GM19193 (cell line): Measurements from ENCODE around the gene CDYL2.

Experiments used
- POLR2A ChIP-seq: IDR thresholded peaks from 4 replicates; pipeline ENCODE4 v1.6.1; 2011; ENCODE audit not compliant: insufficient read depth, insufficient read length; ENCODE audit errors: extremely low read depth

CDYL2 gene, protein sequence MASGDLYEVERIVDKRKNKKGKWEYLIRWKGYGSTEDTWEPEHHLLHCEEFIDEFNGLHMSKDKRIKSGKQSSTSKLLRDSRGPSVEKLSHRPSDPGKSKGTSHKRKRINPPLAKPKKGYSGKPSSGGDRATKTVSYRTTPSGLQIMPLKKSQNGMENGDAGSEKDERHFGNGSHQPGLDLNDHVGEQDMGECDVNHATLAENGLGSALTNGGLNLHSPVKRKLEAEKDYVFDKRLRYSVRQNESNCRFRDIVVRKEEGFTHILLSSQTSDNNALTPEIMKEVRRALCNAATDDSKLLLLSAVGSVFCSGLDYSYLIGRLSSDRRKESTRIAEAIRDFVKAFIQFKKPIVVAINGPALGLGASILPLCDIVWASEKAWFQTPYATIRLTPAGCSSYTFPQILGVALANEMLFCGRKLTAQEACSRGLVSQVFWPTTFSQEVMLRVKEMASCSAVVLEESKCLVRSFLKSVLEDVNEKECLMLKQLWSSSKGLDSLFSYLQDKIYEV

DNA sequence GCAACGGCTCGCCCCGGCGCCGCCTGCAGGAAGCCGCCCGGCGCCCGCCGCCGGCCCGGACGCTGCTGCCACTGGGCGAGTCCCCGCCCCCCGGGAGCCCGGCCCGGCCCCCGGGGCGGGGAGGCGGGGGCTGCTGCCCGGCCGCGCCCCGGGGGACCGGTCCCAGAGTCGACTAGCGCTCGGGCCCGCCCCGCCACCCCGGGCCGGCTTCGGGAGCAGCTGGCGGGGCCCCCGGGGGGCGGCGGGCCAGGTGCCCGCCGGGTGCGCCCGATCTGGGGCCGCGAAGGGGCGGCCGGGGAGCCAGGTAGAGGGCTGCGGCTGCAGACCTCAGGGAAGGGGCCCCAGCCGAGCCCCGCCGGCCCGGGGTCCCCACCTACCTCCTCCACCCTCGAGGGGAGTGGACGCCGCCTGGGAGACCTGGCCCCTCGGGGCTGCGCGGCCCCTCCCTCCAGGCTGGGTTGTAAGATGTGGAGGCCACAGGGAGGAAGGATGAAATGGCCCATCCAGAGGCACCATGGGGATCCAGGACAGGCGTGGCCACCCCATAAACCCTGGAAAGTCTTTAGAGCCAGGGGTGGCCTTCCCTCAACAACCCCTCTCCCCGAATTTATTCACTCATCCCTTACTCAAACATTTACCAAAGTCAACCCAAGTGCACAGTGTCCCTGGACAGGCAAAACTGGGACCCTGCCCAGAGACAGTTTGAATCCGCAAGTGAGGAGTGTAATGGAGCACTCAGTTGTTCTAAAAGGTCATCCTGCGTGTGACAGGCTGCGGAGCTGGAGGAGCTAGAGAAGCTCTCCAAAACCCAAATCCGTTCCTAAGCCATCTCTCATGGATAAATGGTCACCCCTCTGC is at the start of gene CDYL2:
CDYL2 (minus strand) TSS at position 73 of the 858 bp plus-strand sequence. CDS start 425 bp downstream, outside the sequence.
- no peak for TF ChIP-seq POLR2A

DNA sequence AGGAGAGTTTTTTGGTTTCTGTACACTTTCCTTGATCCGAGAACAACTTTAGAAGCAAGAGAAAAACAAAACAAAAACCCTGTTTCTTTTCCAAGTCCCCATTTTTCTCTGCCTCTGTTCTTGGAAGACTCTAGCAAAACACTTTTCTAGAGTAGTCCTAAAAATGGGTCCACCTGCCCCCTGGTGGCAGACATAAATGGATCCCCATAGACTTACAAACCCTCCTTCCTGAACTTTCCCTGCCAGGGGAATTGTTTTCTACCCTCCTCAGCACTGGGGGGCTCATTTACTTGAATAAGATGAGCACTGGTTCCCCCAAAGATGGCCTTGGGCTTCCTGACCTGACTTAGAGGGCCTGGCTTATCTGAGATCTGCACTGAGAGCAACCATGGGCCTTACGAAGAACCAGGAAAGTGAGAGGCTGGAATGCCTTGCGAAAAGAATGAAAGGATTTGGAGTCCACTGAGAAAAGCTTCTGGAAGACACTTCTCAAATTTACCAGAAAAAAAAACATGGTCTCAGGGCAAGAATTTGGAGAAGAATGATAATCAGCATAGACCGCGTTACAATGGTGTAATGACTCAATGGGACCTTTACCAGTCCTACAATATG is 48.0 kb upstream of the CDYL2 start:
- TF ChIP-seq POLR2A = no peak

DNA sequence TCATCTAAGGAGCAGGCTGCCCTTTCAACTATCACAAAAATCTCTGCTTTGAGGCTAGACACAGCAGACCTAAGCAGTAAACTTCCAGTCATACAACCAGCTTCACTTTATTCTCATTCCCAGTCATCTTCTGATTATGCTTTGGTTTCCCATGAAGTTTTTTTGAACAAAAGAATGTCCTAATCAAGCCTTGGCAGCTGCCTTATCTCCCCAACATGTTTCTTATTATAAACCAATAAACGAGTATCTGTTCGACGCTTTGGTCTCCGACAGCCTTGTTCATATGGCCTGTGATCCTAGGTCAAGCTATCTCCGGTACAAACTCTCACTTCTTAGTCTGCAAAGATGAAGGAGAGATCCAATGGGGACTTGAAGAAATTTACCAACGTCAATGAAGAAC is 47.4 kb upstream of the CDYL2 start:
- TF ChIP-seq POLR2A = no peak

DNA sequence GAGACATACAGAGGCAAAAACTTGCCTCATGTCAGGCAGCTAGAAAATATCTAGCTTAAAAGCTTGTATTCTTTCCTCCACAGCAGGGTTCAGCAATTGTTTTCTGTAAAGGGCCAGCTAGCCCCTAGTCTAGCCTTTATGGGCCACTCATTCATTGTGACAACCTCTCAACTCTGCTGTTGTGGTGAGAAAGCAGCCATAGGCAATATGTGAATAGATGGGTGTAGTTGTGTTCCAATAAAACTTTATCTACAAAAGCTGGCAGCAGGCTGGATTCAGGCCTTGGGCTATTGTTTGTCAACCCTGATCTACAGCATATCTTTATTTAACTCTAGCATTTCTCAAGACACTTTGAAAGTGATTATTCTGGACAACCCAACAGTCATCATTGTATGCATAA is 46.4 kb upstream of the CDYL2 start:
- TF ChIP-seq POLR2A = no peak

DNA sequence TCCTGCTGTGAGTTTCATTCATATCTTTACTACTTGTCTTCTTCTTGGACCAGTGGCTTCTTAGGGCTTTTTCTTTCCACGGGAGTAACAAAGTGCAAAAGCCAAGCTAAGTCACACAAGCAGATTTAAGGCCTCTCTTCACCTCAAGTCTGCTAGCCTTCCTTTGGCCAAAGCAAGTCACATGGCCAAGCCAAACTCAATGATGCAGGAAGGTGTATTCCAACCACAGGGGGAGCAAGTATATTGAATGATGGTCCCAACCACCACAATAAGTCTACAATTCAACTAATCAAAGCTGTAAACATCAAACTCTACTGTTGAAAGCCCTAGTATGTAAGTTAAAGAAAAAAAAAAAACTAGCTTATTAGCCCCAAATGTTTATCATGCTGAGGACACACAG is 44.5 kb upstream of the CDYL2 start:
- no peak for TF ChIP-seq POLR2A

DNA sequence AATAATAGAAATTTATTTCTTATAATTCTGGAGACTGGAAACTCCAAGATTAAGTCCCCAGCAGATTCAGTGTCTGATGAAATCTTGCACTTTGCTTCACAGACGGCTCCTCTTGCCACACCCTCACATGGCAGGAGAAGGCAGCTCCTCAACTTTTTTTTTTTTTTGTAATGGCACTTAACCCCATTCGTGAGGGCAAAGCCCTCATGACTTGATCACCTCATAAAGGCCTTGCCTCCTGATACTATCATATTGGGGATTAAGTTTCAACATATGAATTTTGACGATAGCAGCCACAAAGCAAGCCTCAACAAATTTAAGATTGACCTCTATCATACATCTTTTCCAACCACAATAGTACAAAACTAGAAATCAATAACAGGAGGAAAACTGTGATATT is 42.3 kb upstream of the CDYL2 start:
- no peak for TF ChIP-seq POLR2A

DNA sequence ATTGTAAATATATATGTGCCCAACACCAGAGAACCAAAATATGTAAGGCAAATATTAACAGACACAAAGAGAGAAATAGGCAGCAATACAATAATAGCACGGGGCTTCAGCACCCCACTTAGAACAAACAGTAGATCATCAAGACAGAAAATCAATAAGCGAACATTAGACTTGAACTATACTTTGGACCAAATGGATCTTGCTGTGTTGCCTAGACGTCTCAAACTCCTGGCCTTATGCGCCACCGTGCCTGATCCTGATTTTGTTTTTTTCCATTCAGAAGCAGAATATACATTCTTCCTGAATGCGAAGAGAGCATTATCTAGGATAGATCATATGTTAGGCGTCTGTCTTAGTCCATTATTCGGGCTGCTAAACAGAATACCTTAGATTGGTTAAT is 41.9 kb upstream of the CDYL2 start:
- TF ChIP-seq POLR2A = no peak

DNA sequence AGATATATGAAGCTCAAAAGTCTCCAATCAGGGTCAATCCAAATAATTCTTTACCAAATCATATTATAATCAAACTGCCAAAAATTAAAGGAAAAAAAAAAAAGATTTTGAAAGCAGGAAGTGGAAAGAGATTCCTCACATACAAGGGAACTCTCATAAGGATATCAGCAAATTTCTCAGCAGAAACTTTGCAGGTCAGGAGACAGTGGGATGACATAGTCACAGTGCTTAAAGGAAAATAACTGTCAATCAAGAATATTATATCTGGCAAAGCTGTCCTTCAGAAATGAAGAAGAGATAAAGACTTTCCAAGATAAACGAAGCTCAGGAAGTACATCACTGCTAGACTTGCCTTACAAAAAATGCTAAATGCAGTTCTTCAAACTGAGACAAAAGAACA is 40.0 kb upstream of the CDYL2 start:
- no peak for TF ChIP-seq POLR2A

DNA sequence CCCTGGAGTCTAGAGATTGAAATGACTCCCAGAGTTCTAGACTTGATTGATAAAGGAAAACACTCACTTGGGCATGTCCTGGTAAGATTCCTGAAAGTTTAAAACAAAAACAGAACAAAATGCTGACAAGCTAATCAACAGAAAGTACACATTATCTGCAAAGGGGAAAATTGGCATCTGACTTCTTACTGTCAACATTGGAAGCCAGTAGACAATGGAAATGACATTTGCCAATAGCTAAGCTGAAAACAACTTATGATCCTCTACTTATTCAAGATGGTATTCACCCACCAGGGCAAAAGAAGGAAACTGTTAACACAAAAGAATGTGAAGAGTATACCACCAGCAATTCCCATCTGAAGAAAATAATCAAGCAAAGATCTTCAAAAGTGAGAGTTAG is 36.8 kb upstream of the CDYL2 start:
- no peak for TF ChIP-seq POLR2A

DNA sequence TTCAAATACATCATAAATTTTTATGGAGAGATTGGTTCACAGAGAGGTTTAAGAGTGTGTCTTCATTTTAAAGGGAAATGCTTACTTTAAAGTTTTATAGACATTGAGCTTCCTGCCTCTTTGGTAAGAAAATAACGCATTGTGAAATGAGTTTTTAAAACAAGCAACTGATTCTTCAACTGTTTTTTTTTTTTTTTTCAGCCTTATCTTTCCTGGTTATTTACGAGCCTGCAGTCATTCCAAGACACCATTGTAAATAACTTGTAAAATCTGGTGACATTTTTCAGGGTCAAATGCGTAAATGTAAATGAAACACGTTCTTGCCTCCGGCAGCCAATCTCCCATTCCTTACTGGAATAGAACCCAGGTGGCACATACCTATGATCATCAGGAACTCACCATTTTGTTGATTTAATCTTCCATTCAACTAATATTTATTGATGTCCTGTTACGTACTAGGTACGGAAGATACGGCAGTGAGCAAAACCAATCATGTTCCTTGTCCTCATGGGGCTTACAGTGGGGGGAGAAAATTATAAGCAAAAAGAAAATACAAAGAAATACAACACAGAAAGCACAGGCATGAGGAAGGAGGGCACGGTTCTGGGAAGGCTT is 33.2 kb upstream of the CDYL2 start:
- no peak for TF ChIP-seq POLR2A

DNA sequence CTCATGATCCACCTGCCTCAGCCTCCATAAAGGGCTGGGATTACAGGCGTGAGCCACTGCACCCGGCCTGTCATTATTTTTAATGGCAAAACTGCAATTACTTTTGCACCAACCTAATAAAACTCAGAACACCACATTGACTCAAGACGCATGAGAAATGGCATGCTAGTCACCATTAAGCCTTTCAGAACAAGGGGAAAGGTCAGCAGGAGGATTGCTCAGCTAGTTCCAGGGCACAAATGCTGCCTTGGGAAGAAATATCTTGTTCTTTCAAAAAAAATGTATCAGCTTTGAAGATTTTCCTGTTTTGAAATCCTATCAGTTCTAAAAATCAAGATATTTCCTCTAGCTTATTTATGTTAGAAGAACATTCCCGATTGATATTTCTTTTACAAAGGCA is 32.4 kb upstream of the CDYL2 start:
- no peak for TF ChIP-seq POLR2A

DNA sequence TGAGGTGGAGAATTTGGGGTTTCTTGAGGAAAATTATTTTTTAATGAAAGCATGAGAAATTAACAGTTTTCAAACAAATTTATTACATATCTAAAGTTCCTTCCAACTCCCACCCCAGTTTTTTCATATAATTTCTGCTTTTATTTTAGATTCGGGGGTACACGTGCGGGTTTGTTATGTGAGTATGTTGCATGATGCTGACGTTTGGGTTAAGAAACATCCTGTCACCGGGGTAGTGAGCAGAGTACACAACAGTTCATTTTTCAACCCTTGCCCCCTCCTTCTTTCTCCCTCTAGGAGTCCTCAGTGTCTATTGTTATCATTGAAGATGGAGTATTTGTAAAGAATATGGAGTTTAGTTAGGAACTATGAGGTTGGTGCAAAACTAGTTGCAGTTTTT is 31.8 kb upstream of the CDYL2 start:
- TF ChIP-seq POLR2A = no peak

DNA sequence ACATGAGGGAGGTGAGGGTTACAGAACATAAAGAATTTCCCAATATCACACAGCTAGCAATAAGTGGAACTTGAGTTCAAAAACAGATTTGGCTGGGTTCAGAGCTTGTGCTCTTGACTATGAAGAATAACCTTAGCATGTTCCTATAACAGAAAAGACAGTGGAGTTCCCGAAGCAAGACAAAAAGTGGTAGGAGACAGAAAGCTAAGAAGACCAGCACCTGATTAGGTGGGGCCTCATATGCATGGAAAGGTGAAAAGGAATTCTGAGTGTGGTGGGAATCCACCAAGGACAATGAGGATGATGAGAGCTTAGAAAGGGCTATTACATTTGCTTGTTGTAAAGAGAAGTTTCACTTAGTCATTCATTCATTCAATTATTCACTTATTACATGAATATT is 26.6 kb upstream of the CDYL2 start:
- TF ChIP-seq POLR2A = no peak

DNA sequence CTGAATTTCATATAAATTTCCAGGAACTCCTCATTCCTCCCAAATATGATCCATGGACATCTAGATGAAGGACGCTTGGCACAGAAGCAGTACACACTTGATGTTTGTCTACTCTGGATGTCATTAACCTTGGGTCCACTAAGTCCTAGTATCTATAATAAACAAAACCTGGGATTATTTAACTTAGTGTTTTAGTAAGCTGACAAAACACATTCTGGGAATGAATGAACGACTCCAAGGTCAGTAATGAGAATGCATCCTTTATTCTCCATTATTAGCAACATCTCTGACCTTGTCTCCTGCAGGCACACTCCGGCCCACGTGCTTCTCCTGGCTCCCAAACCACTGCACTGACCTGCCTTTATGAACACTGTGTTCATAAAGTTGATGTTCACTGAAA is 24.1 kb upstream of the CDYL2 start:
- no peak for TF ChIP-seq POLR2A

DNA sequence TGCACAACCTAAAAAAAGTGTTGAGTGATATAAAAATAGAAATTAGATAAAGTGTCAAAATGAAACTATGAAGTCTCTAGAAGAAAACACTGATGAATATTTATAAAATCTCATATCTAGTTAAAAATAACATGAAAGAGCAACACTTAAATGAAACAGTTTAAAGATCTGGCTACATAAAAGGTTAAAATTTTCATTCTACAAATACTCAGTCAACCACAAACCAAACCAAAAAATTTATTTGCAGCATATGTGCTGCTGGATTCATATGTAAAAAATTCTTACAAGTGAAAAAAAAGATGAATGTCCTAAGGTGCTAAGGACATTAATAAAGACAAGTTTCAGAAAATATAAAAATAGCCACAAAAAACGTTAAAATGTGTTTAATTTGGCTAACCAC is 22.6 kb upstream of the CDYL2 start:
- no peak for TF ChIP-seq POLR2A

DNA sequence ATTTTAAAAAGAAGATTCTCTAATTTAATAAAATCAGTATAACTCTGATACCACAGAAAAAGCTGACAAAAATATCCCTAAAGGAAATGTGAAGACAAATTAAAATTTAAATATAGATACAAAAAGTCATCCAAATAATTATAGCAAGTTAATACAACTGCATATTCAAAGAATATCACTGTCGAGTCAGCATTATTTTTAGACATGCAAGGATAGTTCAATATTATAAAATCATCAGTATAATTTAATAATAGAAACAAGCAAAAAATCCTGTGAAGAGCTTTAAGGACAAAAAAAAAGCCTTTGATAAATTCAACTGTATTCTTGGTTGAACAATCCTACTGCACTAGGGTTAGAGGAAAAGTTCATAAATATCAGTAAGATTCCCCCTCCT is 21.0 kb upstream of the CDYL2 start:
- no peak for TF ChIP-seq POLR2A
